ENCODE results near the gene CCDC34. TPM values are rescaled to one million over a fixed set of nuclear protein-coding genes. Genes with fewer than 3 reads are reported as not detected.

CCDC34 gene
- total RNA-seq, 4 donors from 2014 or later = 0.24 to 1.3 (median 0.64) TPM

- Histone ChIP-seq H3K36me3 (no peaks in the 10 kb centered on the region), H3K4me3 (no peak overlapping the region), H3K9me3 (no peaks in the 10 kb centered on the region), H3K27ac (no peak overlapping the region), H3K27me3 (no peaks in the 10 kb centered on the region), H3K4me1 (no peaks in the 10 kb centered on the region)
- ATAC-seq = no peak
- DNase-seq = no peak
- intact Hi-C loops (cut with DNase I; ENCODE audit: low total_unique reads) = loop anchor here (1.0 to 5.0 kb wide), 2 partner anchors 112 to 191 kb away; no protein-coding TSS in a partner anchor
- TF ChIP-seq CTCF (IDR thresholded peaks at IDR 0.05 in 4 of 5, conservative IDR thresholded peaks at IDR 0.05 in 1 of 5) = no peak
- no peak for TF ChIP-seq POLR2A (IDR thresholded peaks at IDR 0.05)
- in situ Hi-C loops (cut with MboI; ENCODE audit: low sequenced_read_pairs in 4 of 4) = loop anchor here (5.0 to 25.0 kb wide), 3 partner anchors 111 to 559 kb away; no protein-coding TSS in a partner anchor
These were observed 67.1 kb downstream of the CCDC34 start for GRCh38 chr11:27295928-27296327.

GRCh38 chr11:27294654-27295053, 68.4 kb downstream of the CCDC34 start:
- no peak for TF ChIP-seq POLR2A (IDR thresholded peaks at IDR 0.05)
- no peak for TF ChIP-seq CTCF (IDR thresholded peaks at IDR 0.05 in 4 of 5, conservative IDR thresholded peaks at IDR 0.05 in 1 of 5)
- Histone ChIP-seq H3K4me1 (no peaks in the 10 kb centered on the region), H3K27me3 (no peaks in the 10 kb centered on the region), H3K4me3 (no peak overlapping the region), H3K27ac (no peak overlapping the region), H3K36me3 (no peaks in the 10 kb centered on the region), H3K9me3 (no peaks in the 10 kb centered on the region)
- ATAC-seq = no peak
- intact Hi-C loops (cut with DNase I; ENCODE audit: low total_unique reads) (loop anchor here (5.0 kb wide), 1 partner anchor 193 kb away; no protein-coding TSS in a partner anchor), in situ Hi-C loops (cut with MboI; ENCODE audit: low sequenced_read_pairs in 4 of 4) (loop anchor here (5.0 to 25.0 kb wide), 3 partner anchors 110 to 557 kb away; no protein-coding TSS in a partner anchor)
- no peak for DNase-seq

GRCh38 chr11:27293515-27294417, 69.2 kb downstream of the CCDC34 start:
- Histone ChIP-seq H3K4me3 (no peak overlapping the region), H3K9me3 (no peaks in the 10 kb centered on the region), H3K4me1 (no peaks in the 10 kb centered on the region), H3K36me3 (no peaks in the 10 kb centered on the region), H3K27me3 (no peaks in the 10 kb centered on the region), H3K27ac (no peak overlapping the region)
- in situ Hi-C loops (cut with MboI; ENCODE audit: low sequenced_read_pairs in 4 of 4) (loop anchor here in 2 of 4 donors (10.0 to 25.0 kb wide), 2 partner anchors 109 to 556 kb away; no protein-coding TSS in a partner anchor), intact Hi-C loops (cut with DNase I; ENCODE audit: low total_unique reads) (no loop called here)
- no peak for ATAC-seq
- TF ChIP-seq CTCF (IDR thresholded peaks at IDR 0.05 in 4 of 5, conservative IDR thresholded peaks at IDR 0.05 in 1 of 5) (no peak), POLR2A (IDR thresholded peaks at IDR 0.05) (no peak)
- no peak for DNase-seq

GRCh38 chr11:27292637-27293010, 70.4 kb downstream of the CCDC34 start:
- TF ChIP-seq CTCF (IDR thresholded peaks at IDR 0.05 in 4 of 5, conservative IDR thresholded peaks at IDR 0.05 in 1 of 5) (no peak), POLR2A (IDR thresholded peaks at IDR 0.05) (no peak)
- H3K27ac ChIP-seq = no peak overlapping the region
- in situ Hi-C loops (cut with MboI; ENCODE audit: low sequenced_read_pairs in 4 of 4) (loop anchor here in 2 of 4 donors (10.0 to 25.0 kb wide), 2 partner anchors 108 to 555 kb away; no protein-coding TSS in a partner anchor), intact Hi-C loops (cut with DNase I; ENCODE audit: low total_unique reads) (no loop called here)
- ATAC-seq (no peak), DNase-seq (no peak)
- no peak overlapping the region for H3K4me3 ChIP-seq
- H3K4me1 ChIP-seq = no peaks in the 10 kb centered on the region
- H3K9me3 ChIP-seq = no peaks in the 10 kb centered on the region
- no peaks in the 10 kb centered on the region for H3K27me3 ChIP-seq
- no peaks in the 10 kb centered on the region for H3K36me3 ChIP-seq
